ENCODE results near the gene EFCAB5.
"Not testable (repeated sequence)": the region's sequence is repeated elsewhere in the genome, so short reads cannot be mapped to it uniquely, and the experiment has no call there.

The EFCAB5 gene

GRCh38 chr17:29935909-29936308 is 5.5 kb upstream of the EFCAB5 start:
- not testable (repeated sequence) for ATAC-seq, DNase-seq

- no peak for ATAC-seq
- DNase-seq: no peak
These were observed 4.7 kb upstream of the EFCAB5 start for GRCh38 chr17:29936724-29937123.

GRCh38 chr17:29945281-29945680 is 3.8 kb downstream of the EFCAB5 start:
- DNase-seq: no peak

GRCh38 chr17:29948448-29949215 is 7.2 kb downstream of the EFCAB5 start:
- no peak for ATAC-seq
- no peak for DNase-seq

More at GRCh38 chr17:29945281-29945680, 3.8 kb downstream of the EFCAB5 start:
- no peak for ATAC-seq

- no peak for DNase-seq
- no peak for ATAC-seq
These were observed 8.3 kb downstream of the EFCAB5 start for GRCh38 chr17:29949696-29950095.

- no peak for DNase-seq
- no peak for ATAC-seq
These were observed 13.0 kb downstream of the EFCAB5 start for GRCh38 chr17:29954405-29954804.

GRCh38 chr17:29956225-29956624 is 14.8 kb downstream of the EFCAB5 start:
- no peak for DNase-seq
- ATAC-seq: no peak

- DNase-seq, ATAC-seq: not testable (repeated sequence)
These were observed 16.1 kb downstream of the EFCAB5 start for GRCh38 chr17:29957488-29957887.

- no peak for ATAC-seq
- no peak for DNase-seq
These were observed 17.7 kb downstream of the EFCAB5 start for GRCh38 chr17:29958947-29959657.

- no peak for ATAC-seq
- no peak for DNase-seq
These were observed 18.4 kb downstream of the EFCAB5 start for GRCh38 chr17:29959658-29960337.

GRCh38 chr17:29962656-29963055 is 21.2 kb downstream of the EFCAB5 start:
- ATAC-seq (no peak), DNase-seq (no peak)

GRCh38 chr17:29968271-29968670 is 26.8 kb downstream of the EFCAB5 start:
- ATAC-seq (no peak), DNase-seq (no peak)

- no peak for ATAC-seq
- no peak for DNase-seq
These were observed 30.8 kb downstream of the EFCAB5 start for GRCh38 chr17:29972277-29972676.

GRCh38 chr17:29973005-29973404 is 31.6 kb downstream of the EFCAB5 start:
- DNase-seq (no peak), ATAC-seq (no peak)

GRCh38 chr17:29977836-29978235 is 36.4 kb downstream of the EFCAB5 start:
- ATAC-seq (no peak), DNase-seq (no peak)

- ATAC-seq: no peak
- DNase-seq: no peak
These were observed 38.8 kb downstream of the EFCAB5 start for GRCh38 chr17:29980261-29980660.

- DNase-seq: no peak
- no peak for ATAC-seq
These were observed 41.7 kb downstream of the EFCAB5 start for GRCh38 chr17:29982991-29983653.

GRCh38 chr17:29996458-29996857 is 55.0 kb downstream of the EFCAB5 start:
- DNase-seq: no peak
- no peak for ATAC-seq

- peak; percentile 65 for ATAC-seq
- DNase-seq: no peak
These were observed 58.7 kb downstream of the EFCAB5 start for GRCh38 chr17:30000001-30000754.

- DNase-seq (no peak), ATAC-seq (no peak)
These were observed 59.4 kb downstream of the EFCAB5 start for GRCh38 chr17:30000755-30001257.

- no peak for DNase-seq
- ATAC-seq: no peak
These were observed 60.7 kb downstream of the EFCAB5 start for GRCh38 chr17:30002088-30002487.
